Stomach smooth muscle (tissue), 2 donors: ENCODE measurements around the gene FIBCD1.

ENCODE experiments used
- H3K27ac ChIP-seq: one replicate; pipeline ENCODE4 v1.7.0; 2013; ENCODE audit warnings: mild to moderate bottlenecking, low read length, inconsistent platforms
- H3K27me3 ChIP-seq, 2 donors: one replicate each; pipeline ENCODE4 v1.7.0; 2013; ENCODE audit warnings: low read length in 2 of 2; ENCODE audit not compliant: insufficient read depth in 2 of 2, control insufficient read depth in 1 of 2
- H3K36me3 ChIP-seq, 2 donors: one replicate each; pipeline ENCODE4 v1.7.0; 2013; ENCODE audit warnings: low read length in 2 of 2; ENCODE audit not compliant: control insufficient read depth in 2 of 2, insufficient read depth in 2 of 2
- H3K4me1 ChIP-seq: one replicate; pipeline ENCODE4 v1.7.0; 2013; ENCODE audit warnings: low read length; ENCODE audit not compliant: control insufficient read depth, insufficient read depth
- H3K4me3 ChIP-seq, 2 donors: one replicate each; pipeline ENCODE4 v1.7.0; 2013; ENCODE audit warnings: low read length in 2 of 2
- H3K9ac ChIP-seq, 2 donors: one replicate each; pipeline ENCODE4 v1.7.0; 2013; ENCODE audit warnings: low read length in 2 of 2, mild to moderate bottlenecking in 1 of 2
- H3K9me3 ChIP-seq, 2 donors: one replicate each; pipeline ENCODE4 v1.7.0; 2013; ENCODE audit warnings: low read length in 2 of 2; ENCODE audit not compliant: control insufficient read depth in 2 of 2
- donor health status: healthy.
- donor health status: Pancreatic carcinoma.

The FIBCD1 gene

DNA sequence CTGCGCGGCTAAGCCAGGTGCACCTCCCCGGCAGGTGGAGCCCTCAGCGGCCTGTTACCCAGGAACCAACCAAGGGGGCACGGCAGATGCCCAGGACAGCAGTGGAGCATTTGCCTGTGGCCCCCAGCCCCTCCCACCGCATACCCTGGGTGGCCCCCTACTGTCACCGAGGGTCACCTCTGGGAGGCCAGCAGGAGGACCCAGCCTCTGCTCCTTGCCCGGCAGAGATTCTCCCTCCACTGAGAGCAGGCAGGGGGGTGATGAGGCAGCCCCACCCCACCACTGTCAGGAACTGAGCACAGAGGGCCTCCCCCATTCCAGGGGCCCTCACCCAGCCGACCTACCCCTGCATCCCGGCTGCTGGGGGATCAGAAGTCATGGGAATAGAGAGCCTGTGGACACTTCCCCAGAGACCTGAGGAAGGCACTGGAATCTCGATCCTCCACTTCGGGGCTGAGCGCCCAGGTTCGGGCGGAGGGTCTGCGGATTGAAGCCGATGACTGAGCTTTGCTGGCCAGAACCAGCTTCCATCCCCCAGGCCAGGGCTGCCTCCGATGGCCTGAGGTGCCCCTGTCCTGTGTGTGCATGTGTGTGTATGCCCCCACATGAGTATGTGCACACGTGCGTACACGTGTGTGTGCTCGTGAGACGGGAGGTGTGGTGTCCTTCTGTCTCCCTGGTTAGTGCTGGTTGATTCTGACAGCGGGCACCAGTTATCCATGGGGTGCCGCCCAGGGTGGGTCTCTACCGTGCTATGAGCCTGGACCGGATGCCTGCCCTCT lies 42.6 kb downstream of the FIBCD1 start, which contains the start of gene QRFP:
QRFP (minus strand) TSS at position 580 of the 782 bp plus-strand sequence. CDS start 2,974 bp downstream, outside the sequence.
- Histone ChIP-seq H3K27me3 (peaks cover 6 to 18% of the 10 kb centered on the region in 2 donors), H3K9me3 (no peaks in the 10 kb centered on the region), H3K4me3 (no peak within 1 kb of the TSS), H3K9ac (no peak within 1 kb of the TSS), H3K27ac (no peak within 1 kb of the TSS), H3K4me1 (peaks cover 20% of the 10 kb centered on the region), H3K36me3 (peaks cover 22 to 23% of the 10 kb centered on the region in 2 donors)

DNA sequence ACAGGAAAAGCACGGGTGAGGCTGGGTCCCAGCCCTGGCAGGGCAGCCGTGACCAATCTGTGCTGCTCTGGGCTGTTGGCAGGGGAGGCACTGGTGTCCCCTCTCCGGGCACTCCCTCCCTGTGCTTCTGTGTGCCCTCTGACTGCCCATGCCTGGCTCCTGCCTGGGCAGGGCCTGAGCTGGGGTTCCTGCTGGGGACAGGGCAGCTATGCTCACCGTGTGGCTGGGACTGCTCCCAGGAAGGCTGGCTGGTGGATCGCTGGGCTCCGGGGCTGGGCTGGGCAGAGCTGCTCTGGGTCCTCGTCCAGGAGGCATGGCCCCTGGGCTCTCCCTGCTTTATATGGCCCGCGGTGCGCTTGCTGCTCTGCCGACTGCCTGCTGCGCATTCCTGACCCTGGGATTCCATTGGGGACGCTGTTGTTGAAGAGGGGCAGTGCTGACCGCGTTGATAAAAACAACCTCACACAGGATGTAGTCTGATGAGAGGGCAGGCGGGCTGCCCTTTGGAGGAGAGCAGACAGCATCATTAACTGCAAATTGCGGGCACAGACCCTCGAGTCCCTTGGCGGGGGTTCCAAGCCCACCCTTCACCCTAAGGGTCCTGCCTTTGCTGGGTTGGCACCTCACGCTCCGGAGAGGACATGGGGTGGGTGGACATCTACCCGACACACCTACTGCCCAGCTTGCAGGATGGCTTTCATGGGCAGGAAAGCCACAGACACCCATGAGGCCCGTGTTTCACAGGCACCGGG lies 43.4 kb downstream of the FIBCD1 start:
- H3K9ac ChIP-seq = no peak overlapping the region
- H3K27me3 ChIP-seq = peaks cover 6 to 15% of the 10 kb centered on the region in 2 donors
- H3K9me3 ChIP-seq = no peaks in the 10 kb centered on the region
- no peak overlapping the region for H3K4me3 ChIP-seq
- no peak overlapping the region for H3K27ac ChIP-seq
- H3K36me3 ChIP-seq = peaks cover 27% of the 10 kb centered on the region in 2 donors
- peaks cover 20% of the 10 kb centered on the region for H3K4me1 ChIP-seq

DNA sequence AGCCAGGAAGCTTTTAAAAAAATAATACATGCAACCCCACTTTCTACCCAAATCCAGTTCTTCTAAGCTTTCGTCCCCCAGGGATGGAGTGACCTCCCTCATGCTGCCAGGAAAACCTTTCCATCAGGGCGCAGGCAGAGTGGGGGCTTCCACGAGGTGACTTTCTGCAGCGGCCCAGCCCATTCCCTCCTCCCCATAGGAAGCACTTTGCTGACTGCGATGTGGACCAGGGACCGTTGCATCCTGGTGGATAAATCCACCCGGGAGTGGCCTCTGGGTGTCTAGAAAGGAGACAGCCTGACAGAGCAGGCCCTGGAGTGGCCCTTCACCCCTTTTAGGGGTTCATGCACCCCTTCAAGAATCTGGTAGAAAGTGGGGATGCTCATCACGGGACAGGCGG lies 44.0 kb downstream of the FIBCD1 start:
- H3K9ac ChIP-seq = no peak overlapping the region
- H3K27ac ChIP-seq = no peak overlapping the region
- H3K9me3 ChIP-seq = no peaks in the 10 kb centered on the region

DNA sequence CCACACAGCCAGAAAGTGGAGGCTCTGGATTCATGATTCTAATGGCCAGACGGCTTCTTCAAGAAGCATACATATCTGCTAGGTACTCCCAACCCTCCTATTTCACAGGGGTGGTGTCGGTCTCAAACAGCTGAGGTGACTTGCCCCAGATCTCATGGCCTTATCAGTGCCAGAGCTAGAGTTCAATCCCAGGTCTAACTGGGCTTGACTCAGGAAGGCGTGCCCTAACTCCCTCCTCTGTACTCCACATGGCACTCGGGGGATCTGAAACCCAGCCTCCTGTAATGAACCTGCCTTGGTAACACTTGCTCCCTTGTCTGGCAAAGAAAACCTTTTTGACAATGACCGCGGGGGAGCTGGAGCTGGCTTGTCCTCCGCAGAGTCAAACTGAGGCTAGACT lies 44.5 kb downstream of the FIBCD1 start:
- peaks cover 35 to 37% of the 10 kb centered on the region in 2 donors for H3K36me3 ChIP-seq

More for the DNA sequence above, 44.0 kb downstream of the FIBCD1 start:
- Histone ChIP-seq H3K27me3 (peaks cover 2 to 10% of the 10 kb centered on the region in 2 donors), H3K4me1 (peaks cover 20% of the 10 kb centered on the region), H3K36me3 (peaks cover 32 to 33% of the 10 kb centered on the region in 2 donors), H3K4me3 (no peak overlapping the region)

DNA sequence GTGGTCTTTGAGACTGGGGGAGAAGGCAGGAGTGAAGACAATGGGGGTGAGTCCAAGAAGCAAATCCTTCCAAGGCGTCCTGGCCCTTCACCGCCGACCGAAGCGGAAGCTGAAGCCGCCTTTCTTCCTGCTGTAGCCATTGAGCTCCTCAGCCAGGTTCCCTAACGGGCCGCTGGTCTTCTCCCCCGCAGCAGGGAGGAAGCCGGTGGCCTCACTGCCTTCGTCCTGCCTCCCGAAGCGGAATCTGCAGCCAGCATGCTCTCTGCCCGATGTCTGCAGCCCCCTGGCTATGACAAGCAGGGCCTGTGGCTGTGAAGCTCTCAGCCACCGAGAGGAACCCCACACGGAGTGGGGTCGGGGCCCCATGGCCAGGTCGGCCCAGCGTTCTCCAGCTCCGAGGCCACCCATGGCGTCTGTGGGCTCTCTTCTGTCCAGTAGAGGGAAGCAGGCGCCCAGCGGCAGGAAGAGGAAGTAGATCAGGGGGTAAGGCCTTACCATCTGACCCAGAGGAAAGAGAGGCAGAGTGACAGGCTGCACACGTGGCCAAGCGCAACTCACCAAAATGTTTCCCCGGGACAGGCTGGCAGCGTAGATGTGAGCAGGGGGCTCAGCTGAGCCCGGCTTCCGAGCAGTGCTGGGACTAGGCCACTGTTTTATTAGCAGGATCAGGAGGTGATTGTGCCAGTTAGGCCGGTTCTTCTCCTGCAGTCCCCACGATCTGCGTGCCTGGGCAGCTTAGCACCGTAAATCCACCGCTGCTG lies 45.5 kb downstream of the FIBCD1 start:
- Histone ChIP-seq H3K9ac (no peak overlapping the region), H3K4me3 (no peak overlapping the region), H3K4me1 (peaks cover 20% of the 10 kb centered on the region), H3K27ac (no peak overlapping the region), H3K9me3 (no peaks in the 10 kb centered on the region), H3K36me3 (peaks cover 37 to 38% of the 10 kb centered on the region in 2 donors), H3K27me3 (peaks cover 0 to 4% of the 10 kb centered on the region in 2 donors)

More for the DNA sequence above, 44.5 kb downstream of the FIBCD1 start:
- Histone ChIP-seq H3K4me1 (peaks cover 20% of the 10 kb centered on the region), H3K4me3 (no peak overlapping the region), H3K27ac (no peak overlapping the region), H3K27me3 (peaks cover 0 to 6% of the 10 kb centered on the region in 2 donors), H3K9me3 (no peaks in the 10 kb centered on the region), H3K9ac (no peak overlapping the region)

DNA sequence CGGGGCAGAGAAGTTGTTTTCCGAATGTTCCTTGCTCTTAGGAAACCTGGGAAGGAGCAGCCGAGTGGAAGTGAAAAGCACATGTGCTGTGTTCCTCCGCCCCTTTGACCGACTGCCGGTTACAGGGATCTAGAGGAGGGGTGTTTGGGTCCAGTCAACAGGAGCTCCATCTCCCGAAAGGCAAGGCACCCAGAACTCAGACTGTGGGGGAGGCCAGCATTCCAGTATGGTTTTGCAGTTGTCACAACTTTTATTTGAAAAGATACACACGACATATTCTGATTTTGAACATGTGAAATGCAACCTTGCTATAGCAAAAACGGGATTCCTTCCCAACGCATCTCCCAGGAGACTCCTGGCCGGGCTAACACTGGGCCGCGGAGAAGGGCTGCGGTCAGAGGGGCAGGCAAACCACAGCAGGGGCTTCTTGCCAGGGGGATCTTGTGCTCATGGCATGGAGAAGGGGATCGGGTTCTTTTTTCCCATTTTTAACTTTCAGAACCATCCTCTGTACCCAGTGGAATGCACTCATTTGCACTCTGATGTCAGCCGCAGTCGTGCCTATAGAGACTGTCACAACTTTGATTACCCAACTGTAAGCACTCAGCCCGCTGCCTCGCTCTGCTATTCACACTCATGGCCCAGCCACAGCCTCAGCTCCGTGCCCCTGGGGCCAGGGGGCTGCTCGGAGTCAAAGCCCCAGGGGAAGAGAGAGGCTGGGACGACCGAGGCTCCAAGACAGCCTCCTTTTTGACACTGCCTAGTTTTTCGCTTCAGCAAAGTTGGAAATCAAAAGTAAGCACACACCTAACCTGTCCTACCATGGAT lies 46.4 kb downstream of the FIBCD1 start:
- H3K27ac ChIP-seq = no peak overlapping the region
- peaks cover 45 to 46% of the 10 kb centered on the region in 2 donors for H3K36me3 ChIP-seq
- H3K9ac ChIP-seq = no peak overlapping the region
- H3K4me3 ChIP-seq = no peak overlapping the region
- H3K9me3 ChIP-seq = no peaks in the 10 kb centered on the region
- peaks cover 25% of the 10 kb centered on the region for H3K4me1 ChIP-seq
- H3K27me3 ChIP-seq = peaks cover 0 to 2% of the 10 kb centered on the region in 2 donors

DNA sequence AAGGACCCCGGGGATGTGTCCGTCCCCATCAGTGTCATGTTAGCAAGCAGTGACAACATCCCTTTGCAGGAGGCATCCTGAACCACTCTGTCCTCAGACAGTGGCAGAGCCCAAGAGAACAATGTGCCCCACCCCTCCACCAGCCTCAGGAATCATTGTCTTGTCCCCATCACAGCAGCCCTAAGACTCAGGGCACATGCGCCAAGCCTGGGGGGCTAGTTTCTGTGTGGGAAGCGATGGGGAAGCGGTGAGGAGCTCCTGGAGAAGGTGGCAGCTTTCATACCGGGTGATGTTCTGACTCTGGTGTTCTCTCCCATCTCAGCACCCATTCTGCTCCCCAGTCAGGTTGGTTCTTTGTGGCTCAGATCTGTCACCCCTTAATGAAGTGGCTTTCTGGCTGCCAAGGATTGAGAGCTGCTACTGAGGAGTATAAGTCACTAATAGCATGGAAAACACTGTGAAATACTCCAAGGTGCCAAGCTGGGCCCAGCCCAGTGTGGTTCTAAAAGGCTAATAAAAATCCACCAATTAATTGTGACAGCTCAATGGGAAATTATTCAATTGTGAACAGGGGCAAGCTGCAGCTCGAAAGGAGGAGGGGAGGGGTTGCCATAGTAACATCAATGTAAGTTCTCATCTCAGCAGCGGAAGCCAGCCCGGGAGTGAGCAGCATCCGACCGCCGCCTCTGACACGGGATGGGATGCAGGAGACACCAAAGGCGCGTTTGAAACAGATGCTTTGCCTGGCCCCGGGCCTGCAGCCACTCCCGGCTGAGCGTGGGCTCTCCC lies 47.2 kb downstream of the FIBCD1 start:
- Histone ChIP-seq H3K9ac (no peak overlapping the region), H3K27ac (no peak overlapping the region), H3K9me3 (no peaks in the 10 kb centered on the region), H3K4me1 (peaks cover 32% of the 10 kb centered on the region), H3K4me3 (no peak overlapping the region), H3K27me3 (peaks cover 0 to 2% of the 10 kb centered on the region in 2 donors), H3K36me3 (peaks cover 47 to 50% of the 10 kb centered on the region in 2 donors)

DNA sequence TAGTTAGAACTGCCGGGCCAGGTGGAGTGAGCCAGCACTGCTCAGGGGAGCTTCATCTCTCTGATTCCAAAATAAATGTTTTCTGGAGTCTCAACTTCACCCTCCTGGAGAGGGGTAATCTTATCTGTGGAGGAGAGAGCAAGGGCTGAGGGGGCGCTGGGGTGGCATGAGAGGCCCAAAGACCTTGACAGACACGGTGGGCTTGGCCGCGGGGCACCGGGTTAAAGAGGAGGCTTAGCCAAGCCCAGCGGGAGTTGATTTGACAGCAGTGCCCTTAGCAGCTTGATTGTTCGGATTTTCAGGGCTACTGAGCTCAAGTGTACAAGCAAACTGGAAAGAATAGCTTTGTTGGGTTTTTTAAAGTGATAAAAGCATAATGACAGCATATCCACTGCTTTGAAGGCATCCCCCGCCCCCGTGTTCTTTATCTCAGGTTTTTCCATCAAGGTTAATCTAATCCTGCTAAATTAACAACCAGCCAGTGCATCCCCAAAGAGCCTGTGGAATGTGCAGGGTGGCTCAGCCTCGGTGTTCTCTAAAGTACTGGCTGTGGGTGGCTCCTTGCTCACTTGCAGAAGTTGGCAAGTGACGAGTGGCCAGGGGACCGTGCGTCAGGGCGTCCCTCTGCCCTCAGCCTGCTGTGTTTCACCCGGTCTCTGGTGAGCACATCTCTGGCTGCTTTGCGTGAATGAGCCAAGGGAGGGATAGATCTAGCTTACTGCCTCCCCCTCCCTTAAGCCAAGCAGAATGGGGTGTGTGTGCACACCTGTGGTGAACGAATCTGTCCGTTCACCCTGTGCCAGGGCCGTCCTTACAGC lies 48.0 kb downstream of the FIBCD1 start:
- H3K9me3 ChIP-seq = no peaks in the 10 kb centered on the region
- no peak overlapping the region for H3K4me3 ChIP-seq
- H3K9ac ChIP-seq = no peak overlapping the region
- peaks cover 39% of the 10 kb centered on the region for H3K4me1 ChIP-seq
- no peak overlapping the region for H3K27ac ChIP-seq
- H3K36me3 ChIP-seq = peaks cover 53 to 58% of the 10 kb centered on the region in 2 donors
- H3K27me3 ChIP-seq = no peaks in the 10 kb centered on the region

DNA sequence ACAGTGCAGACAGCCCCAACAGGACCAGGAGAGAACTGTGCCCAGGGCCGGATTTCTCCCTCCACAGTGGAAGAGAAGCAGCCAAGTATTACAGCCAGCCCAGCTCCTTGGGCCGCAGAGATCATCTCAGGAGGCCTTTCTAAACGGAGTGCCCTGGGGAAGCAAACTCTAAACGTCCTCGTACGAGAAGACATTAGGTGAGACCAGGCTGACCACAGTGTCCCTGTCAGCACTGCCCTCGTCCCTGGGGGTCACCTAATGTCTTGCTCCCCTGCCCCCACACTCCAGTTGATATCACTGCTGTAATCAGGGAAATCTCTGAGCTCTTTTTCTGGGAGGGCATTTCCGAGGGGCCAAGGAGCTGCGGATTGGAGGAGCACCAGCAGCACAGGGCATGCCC lies 48.9 kb downstream of the FIBCD1 start:
- Histone ChIP-seq H3K36me3 (peaks cover 61 to 66% of the 10 kb centered on the region in 2 donors), H3K4me1 (peaks cover 40% of the 10 kb centered on the region)

More for the DNA sequence above, 48.9 kb downstream of the FIBCD1 start:
- H3K27me3 ChIP-seq = no peaks in the 10 kb centered on the region
- no peak overlapping the region for H3K4me3 ChIP-seq
- H3K9ac ChIP-seq = no peak overlapping the region
- no peaks in the 10 kb centered on the region for H3K9me3 ChIP-seq
- no peak overlapping the region for H3K27ac ChIP-seq
